ENCODE measurements around the gene PRSS21.

PRSS21 gene, protein sequence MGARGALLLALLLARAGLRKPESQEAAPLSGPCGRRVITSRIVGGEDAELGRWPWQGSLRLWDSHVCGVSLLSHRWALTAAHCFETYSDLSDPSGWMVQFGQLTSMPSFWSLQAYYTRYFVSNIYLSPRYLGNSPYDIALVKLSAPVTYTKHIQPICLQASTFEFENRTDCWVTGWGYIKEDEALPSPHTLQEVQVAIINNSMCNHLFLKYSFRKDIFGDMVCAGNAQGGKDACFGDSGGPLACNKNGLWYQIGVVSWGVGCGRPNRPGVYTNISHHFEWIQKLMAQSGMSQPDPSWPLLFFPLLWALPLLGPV

GRCh38 chr16:2816751-2817339 is at the start of gene PRSS21:
Gene PRSS21 (plus strand): TSS chr16:2817237. CDS start chr16:2817269, 32 bp downstream.
- DNase-seq, result no peak

- DNase-seq, result no peak
These were observed 49.1 kb upstream of the PRSS21 start for GRCh38 chr16:2767891-2768290.

DNA sequence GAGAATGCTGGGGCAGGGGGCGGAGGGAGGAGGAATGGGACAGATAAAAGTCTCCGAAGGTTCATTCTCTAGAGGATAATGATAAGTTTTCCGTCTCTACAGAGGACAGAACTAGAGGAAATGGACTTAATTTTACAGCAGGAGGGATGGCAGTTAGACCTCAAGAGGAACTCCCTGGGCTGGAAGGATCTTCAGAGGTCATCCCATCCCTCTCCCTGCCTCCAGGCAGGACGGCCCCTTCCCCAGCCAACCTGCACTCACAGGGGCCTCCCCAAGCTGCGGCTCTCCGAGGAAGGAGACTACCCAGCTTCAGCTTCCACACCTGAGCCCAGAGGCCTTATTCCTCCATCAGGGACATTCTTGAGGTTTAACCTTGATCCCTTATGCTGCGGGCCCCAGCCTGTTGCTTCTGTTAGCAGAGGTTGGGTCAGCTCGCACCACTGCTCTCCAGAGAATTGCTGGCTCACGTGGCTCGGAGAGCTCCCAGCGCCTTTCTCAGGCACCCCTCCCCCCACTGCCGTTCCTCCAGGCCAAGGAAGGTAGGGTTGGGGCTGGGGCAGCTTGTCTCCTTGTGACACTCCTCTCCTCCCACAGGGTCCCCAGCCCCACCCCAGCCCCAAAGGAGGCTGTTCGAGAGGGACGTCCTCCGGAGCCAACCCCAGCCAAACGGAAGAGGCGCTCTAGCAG is 48.5 kb upstream of the PRSS21 start:
- no peak for DNase-seq

DNA sequence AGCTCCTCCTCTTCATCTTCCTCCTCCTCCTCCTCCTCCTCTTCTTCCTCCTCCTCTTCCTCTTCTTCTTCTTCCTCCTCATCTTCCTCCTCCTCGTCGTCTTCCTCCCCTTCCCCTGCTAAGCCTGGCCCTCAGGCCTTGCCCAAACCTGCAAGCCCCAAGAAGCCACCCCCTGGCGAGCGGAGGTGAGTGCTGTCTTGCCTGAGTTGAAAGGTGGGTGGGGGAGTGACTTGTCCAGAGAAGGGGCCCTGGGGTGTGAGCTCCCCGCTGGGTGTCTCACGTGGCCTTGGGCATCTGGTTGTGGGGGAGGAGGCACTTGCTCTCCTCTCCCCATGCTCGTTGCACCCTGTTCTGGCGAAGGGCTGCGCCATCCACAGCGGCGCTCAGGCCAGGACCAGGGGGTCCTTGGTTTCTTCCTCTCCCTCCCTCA is 47.9 kb upstream of the PRSS21 start:
- DNase-seq, result no peak

- no peak for DNase-seq
These were observed 47.4 kb upstream of the PRSS21 start for GRCh38 chr16:2769675-2770056.

GRCh38 chr16:2770057-2770951 is 46.7 kb upstream of the PRSS21 start:
- DNase-seq, result no peak

DNA sequence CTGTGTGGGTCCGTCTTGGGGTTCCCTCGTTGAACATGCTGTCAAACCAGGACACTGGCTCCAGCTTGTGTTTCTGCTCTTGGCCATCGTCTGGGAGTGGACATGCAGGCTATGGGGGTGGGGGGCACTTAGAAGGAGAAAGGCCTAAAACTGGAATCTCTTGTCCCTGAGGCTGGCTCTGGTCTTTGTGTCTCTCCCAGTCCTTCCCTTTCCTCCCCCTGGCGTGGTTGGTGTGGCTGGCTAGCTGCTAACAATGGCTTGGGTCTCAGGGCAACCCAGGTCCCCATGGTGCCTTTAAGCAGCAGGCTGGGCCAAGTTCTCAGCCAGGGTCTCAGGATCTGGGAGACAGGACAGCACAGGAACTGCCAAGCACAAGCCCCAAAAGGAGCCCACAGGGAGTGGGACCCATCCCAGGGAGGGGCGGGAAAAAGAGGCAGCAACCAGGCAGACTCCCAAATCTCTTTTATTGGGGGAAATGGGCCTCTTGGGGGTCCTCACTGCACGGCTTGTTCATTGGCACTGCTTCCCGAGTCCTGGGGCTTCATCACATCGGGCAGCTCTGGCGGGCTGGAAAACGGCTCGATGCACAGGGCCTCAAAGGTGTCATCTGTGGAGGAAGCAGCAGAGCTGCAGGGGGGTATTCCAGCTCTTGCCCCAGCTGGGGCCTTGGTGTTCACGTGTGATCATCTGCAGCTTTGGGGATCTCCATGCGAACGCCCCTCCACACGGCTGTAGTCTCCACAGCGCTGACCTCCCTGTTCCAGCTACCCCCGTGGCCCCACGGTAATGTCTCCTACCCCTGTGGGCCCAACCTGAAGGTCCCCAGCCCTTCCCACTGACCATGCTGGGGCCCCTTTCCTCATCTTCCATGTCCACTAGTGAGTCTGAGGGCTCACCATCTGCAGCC is 45.3 kb upstream of the PRSS21 start:
- no peak for DNase-seq

DNA sequence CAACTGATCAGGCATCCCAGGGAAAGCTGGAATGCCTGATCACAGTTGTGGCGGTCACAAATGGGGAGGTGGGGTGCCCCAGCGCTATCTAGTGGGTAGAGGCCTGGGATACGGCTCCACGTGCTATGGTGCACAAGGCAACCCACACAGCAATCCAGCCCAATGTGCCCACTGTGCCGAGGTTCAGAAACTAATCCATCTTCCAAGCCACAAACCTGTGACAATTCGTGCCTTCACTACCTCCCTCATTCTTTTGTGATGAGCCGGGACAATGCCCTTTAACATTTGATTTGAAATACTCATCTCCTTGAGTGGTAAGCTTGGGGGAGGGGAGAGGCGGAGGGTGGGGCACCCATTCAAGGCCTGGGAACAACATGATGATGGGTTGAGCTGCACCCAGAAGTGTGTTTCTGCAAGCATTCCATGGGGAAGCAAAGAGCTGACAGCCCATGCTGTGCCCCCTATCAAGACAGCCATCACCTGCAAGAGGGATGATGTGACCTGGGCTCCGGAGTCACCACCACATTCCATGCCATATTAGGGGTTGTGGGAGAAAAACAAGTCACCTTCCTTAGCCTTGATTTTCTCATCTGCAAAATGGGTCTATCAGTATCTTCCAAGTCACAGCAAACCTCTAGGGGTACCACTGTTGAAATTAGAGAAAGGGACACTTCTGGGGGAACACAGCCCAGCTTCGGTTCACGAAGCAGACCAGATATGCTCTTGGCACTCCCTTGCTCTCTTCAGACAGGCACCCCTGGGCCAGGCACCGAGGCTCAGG is 43.7 kb upstream of the PRSS21 start:
- no peak for DNase-seq

- DNase-seq, result no peak
These were observed 42.7 kb upstream of the PRSS21 start for GRCh38 chr16:2774161-2774891.

- no peak for DNase-seq
These were observed 41.8 kb upstream of the PRSS21 start for GRCh38 chr16:2775131-2775716.

DNA sequence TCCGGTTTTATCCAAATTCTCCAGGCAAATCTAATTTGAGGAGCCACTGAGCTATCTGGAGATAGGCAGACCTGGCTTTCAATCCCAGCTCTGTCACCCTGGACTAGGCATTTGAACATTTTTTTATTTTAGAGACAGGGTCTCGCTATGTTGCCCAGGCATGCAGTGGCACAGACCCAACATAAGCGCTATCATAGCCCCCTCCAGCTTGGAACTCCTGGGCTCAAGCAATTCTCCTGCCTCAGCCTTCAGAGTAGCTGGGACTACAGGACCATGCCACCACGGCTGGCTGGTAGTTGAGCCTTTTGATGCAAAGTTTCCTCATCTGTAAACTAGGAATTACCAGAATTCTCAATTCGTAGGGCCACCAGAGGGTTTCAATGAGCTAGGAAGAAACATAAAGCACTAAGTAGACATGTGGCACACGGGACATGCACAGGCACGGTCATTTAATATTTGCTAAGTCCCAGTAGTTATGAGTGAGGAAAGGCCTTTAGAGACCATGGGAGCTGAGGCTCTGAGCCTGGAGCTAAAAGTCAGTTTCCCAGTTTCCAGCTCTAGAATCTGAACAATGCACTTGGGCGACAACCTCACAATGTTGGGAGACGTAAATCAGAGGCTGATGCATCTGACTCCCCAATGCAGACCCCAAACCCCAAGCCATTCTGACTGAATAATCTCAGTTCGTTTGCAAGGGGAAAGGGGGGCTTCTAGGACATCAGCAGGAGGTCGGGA is 41.1 kb upstream of the PRSS21 start:
- DNase-seq, result no peak

DNA sequence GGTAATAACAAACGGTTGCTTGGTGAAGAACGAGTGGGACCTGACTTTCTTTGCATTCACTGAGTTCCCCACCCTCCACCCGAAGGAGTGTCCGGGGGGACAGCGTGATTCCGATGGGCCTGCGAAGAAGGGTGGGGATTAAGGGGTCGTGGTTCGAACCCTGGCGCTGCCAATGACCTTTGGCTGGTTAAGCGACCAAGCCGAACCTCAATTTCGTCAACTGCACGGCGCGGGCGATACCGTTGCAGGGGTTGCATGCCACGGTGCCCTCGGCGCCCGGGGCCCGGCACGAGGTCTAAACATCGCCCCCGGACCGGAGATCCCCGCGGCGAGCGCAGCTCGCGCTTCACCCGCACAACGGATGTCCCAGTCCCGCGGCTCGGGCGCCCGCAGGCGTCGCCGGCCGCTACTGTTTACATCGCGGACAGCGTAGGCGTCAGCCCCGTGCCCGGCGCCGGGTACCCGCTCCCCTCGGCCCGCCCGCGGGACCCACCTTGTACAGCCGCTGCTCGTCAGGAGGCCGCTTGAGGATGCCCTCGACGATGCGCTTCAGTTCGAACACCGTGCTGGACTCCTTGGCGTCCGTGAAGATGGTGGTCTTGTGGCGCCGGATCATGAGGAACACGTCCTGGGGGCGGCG is 40.4 kb upstream of the PRSS21 start:
- DNase-seq, result no peak

DNA sequence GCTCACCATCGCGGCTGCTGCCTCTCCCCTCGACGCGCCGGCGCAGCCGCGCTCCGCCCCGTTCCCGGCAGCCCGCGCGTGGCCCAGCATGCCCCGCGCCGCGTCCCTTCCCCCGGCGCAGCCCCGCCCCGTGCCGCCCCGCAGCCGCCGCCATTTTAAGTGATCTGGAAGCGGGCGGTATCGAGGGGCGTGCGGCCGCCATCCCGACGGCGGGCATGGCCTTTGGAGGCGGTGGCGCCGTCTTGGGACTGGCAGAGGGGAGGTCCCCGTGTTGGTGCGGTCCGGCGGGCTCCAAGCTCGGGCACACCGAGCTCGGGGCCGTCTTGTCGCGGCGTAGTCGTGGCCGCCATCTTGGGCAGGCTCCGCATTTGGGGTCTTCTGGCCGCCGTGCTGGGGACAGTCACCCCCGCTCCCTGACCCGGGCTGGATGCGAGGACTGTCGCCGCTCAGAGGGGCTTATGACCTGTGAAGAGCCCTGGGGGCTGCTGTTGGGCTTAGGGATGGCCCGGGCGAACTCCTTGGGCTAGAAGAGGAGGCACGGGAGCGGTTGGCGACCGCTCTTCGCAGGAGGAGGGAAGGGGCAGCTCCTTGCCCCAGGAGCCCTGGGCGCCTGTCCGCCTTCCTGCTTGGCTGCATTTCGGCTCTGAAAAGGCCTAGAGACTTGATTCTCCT is 39.7 kb upstream of the PRSS21 start, which contains the start of gene ELOB:
Gene ELOB, minus strand, starts transcription at position 50 of the 672 bp plus-strand sequence. Its CDS starts 41 bp downstream, at position 9.
- peak; percentile 27 for DNase-seq

- DNase-seq, result no peak
These were observed 39.0 kb upstream of the PRSS21 start for GRCh38 chr16:2777903-2778629.

DNA sequence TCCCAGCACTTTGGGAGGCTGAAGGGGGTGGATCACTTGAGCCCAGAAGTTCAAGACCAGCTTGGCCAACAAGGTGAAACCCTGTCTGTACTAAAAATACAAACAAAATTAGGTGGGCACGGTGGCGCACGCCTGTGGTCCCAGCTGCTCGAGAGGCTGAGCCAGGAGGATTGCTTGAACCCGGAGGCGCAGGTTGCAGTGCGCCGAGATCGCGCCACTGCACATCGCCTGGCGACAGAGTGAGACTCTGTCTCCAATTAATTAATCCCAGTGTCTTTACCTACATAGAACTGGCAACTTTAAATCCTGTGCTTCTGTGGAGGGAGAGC is 38.4 kb upstream of the PRSS21 start:
- no peak for DNase-seq

DNA sequence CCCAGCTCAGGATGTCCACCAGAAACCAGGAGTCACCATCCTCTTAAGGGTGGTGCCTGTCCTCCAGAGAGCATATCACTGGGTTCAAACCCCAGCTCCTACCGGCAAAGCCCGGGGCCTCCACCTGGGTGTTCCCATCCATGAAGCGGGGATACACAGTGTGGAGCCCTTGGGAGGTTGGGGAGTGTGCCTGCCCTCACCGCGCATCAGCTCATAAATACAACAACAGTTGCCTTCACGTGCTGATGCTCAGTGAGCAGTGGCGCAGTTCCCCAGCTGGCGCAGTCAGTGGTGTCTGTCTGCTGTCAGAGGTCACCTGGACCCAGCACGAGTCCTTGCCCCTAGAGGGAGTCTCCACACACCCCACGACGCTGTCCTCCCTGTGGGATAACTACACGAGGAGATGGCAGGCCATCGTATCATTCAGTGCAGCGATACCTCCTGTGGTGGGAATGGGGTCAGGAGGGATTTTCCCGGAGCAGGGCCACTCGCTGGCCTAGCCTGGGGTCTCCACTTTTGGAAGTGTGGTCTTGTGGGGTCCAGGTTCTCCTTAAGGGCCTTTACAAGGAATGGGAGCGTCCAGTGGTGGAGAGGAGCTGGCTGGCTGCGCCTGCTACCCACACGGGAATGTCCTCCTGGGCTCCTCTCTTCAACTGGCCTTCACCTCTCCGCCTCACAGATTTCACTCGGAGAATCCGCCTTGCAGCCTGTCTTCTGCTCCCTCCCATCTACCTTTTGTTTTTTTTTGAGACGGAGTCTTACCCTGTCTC is 37.7 kb upstream of the PRSS21 start:
- no peak for DNase-seq
